Measurements from ENCODE around the gene UNC93B1.
"Not testable (repeated sequence)": the region's sequence is repeated elsewhere in the genome, so short reads cannot be mapped to it uniquely, and the experiment has no call there.

UNC93B1 gene

GRCh38 chr11:67991347-67992121, 12.4 kb downstream of the UNC93B1 start:
- DNase-seq (ENCODE audit: low read depth, low spot score): not testable (repeated sequence)

GRCh38 chr11:67990546-67991346, 13.2 kb downstream of the UNC93B1 start:
- not testable (repeated sequence) for DNase-seq (ENCODE audit: low read depth, low spot score)

GRCh38 chr11:67985302-67985701, 18.6 kb downstream of the UNC93B1 start:
- DNase-seq (ENCODE audit: low read depth, low spot score): not testable (repeated sequence)

DNA sequence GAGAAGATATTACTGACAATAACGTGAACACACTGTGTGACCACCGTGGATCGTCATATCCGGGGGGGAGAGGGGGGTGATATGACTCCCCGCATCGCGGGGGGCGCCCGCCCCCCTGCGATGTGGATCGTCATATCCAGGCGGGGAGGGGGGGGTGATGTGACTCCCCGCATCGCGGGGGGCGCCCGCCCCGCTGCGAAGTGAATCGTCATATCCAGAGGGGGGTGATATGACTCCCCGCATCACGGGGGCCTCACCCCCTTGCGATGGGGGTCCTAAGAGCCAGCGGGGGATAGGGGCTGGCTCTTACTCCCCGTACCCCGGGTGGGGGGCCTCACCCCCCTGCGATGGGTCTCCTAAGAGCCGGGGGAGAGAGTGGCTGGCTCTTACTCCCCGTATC, 19.9 kb downstream of the UNC93B1 start:
- DNase-seq (ENCODE audit: low read depth, low spot score): no peak

DNA sequence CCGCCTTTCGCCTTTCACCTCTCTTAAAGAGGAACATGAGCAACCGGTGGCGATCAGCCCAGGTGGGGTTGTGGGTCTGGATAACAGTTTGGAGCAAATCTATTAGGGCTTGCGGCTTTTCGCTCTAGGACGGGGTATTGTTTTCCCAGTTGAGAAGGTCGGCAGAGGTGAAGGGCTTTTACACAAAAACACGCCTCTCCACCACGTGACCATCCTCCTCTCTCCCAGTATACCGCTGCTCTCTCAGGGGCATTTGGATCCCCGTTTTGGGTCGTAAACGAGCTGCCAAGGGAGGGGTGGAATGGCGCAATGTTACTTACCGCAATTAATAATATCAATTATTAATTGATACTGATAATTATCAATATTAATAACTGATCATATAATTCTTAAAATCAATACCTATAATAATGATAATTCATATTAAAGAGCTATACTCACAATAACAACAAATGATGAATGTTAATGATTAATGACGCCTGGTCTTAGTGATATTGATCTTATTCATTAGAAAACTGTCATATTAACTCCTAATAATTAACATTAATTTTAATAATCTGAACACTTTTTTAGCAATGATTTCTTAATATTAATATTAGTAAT, 21.5 kb downstream of the UNC93B1 start:
- DNase-seq (ENCODE audit: low read depth, low spot score): not testable (repeated sequence)

GRCh38 chr11:67981226-67981625, 22.7 kb downstream of the UNC93B1 start:
- DNase-seq (ENCODE audit: low read depth, low spot score): not testable (repeated sequence)

DNA sequence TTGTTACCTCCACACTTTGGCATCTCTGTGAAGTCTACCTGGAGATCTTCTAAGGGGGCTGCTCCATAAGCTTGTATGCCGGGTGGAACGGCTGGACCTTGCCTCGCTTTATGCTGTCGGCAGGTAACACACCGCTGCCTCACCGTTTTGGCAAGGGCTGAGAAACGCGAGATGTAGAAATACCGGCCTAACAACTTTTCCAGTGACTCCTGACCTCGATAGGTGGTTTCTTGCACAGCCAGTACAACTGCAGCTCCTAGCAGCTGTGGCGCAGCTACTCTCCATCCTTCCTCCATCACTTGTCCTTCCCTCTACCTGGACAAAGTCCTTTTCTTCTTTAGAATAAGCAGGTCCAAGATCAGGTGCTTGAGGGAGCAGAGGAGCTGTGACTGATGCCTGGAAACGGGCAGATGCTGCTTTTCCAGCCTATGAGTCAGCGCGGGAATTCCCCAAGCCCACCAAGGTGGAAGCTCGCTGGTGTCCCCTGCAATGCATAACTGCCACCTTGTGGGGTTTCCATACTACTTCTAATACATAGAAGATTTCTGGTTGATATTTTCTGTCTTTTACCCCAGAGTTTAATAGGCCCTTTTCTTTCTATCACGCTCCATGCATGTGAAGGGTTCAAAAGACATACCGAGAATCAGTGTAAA, 25.0 kb downstream of the UNC93B1 start:
- DNase-seq (ENCODE audit: low read depth, low spot score): not testable (repeated sequence)

DNA sequence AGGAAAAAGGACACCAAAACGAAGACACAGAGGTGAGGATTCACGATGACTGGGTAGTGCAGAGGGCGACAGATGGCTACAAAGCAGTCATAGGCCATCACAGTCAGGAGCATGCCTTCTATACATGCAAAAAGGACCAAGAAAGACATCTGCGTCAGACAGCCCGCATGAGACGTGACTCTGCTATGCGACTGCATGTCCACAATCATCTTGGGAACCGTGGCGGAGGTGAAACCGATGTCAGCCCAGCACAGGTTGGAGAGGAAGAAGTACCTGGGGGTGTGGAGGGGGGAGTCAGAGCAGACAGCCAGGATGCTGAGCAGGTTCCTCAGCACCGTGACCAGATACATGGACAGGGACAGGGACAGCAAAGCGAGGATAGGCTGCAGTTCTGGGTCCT, 29.2 kb downstream of the UNC93B1 start:
- not testable (repeated sequence) for DNase-seq (ENCODE audit: low read depth, low spot score)

DNA sequence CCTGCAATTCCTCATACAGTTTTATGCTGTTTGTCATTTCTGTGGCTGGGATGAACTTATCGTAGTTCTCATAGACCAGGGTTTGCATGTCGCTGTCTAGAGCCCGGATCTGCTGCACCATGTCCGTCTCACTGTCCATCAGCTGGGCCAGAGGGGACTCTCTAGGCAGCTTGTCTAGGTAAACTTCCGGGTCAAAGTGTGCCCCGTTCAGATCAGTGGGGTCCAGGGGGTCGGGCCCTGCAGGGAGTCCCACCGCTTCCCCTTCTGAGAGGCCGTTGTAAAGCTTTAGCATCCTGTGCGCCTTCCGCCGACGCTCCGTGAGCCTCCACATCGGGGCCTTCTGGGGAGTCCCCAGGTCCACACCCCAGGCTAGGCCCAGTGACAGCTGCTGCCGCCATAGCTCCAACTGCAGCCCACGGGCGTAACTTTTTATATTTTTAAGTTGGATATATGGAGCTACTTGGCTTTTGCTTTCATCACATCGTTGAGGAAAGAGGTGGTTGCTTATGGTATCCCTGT, 38.0 kb downstream of the UNC93B1 start:
- DNase-seq (ENCODE audit: low read depth, low spot score): not testable (repeated sequence)

GRCh38 chr11:67964746-67965145, 39.2 kb downstream of the UNC93B1 start:
- not testable (repeated sequence) for DNase-seq (ENCODE audit: low read depth, low spot score)

- DNase-seq (ENCODE audit: low read depth, low spot score): not testable (repeated sequence)
These were observed 40.0 kb downstream of the UNC93B1 start for GRCh38 chr11:67963879-67964278.

GRCh38 chr11:67963217-67963616, 40.7 kb downstream of the UNC93B1 start:
- DNase-seq (ENCODE audit: low read depth, low spot score): not testable (repeated sequence)

- DNase-seq (ENCODE audit: low read depth, low spot score): not testable (repeated sequence)
These were observed 47.7 kb downstream of the UNC93B1 start for GRCh38 chr11:67956236-67956635.

- DNase-seq (ENCODE audit: low read depth, low spot score): not testable (repeated sequence)
These were observed 48.4 kb downstream of the UNC93B1 start for GRCh38 chr11:67955461-67956007.

DNA sequence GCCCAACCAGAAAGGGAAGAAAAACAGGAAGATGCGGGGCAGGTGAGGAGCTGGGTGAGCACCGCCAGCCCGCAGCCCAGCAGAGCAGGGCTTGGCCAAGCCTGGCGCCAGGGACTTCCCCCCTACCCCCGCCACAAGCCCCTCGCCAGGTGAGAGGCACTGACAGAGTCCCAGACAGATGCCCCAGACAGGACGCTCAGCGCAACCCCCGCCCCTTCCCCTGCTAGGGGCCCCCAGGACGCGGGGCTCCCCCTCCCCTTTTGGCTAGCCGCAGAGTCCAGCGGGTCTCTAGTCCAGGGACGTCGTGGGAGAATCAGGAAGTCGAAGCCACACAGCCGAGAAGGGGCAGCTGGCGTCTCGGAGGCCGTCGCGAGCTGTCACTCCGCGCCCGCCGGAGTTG, 48.9 kb downstream of the UNC93B1 start:
- not testable (repeated sequence) for DNase-seq (ENCODE audit: low read depth, low spot score)

DNA sequence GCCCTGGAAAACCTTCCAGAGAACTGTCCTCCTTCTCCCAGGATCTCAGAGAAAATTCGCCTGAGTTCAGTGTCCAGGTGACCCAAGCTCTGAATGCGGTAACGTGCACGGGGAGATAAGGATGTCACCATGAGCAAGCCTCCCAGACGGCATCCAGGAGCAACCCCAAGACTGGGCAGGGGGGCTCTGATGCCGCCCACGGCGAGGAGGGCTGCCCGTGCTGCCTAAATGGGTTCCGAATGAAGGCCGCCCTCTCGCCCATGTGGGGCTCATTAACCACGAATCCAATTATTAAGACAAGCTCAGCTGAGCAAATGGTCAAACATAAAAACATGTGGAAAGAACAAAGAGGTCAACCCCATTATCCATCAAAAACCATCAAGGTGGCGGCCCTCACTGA, 49.6 kb downstream of the UNC93B1 start:
- not testable (repeated sequence) for DNase-seq (ENCODE audit: low read depth, low spot score)

DNA sequence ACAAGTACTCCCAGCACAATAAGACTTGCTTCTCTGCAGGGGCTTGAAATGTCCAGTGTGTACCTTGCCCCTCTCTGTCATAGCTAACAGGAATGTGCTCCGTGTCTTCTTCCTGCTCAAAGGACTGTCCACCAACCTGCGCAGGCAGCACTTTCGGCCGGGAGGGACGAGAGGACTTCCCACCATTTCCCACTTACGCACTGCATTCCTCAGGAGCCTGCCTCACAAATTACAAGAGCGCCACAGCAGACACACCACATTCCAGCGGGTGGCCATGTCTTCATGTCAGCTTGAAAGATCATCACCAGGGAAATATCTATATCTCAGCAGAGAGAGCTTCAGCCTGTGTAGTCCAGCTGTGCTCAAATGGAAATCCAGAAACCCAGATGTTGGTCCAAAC, 53.2 kb downstream of the UNC93B1 start:
- not testable (repeated sequence) for DNase-seq (ENCODE audit: low read depth, low spot score)

- not testable (repeated sequence) for DNase-seq (ENCODE audit: low read depth, low spot score)
These were observed 56.1 kb downstream of the UNC93B1 start for GRCh38 chr11:67947785-67948184.

DNA sequence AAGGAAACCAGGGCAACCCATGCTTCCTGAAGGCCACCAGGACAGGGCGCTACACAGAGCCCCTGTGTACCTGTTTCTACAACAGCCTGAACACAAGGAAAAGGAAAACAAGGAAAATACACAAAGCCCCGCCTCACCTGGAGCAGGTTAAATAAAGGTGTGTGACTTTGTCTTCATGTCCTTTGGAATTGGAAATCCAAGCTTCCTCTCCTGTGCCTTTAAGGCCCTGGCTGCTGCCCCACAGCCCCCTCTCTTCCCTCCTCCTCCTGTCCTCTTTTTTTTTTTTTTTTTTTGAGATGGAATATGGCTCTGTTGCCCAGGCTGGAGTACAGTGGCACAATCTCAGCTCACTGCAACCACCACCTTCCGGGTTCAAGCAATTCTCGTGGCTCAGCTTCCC, 57.5 kb downstream of the UNC93B1 start:
- not testable (repeated sequence) for DNase-seq (ENCODE audit: low read depth, low spot score)

DNA sequence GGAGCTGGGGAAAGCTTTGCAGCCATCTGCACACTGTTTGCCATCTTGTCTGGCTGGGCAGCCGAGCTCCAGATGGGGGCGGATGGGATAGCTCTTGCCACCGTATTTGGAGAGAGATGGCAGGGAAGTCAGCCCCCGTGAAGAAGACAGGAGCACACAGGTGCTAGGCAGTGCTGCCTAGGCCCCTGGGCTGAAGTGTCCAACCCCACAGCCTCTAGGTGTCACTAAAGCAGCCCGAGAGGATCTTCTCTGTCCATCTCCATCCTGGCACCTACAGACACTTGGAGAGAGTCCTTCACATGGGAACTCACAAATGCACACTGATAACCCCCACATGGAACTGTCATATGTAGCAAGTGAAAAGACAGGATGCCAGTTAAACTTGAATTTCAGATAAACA, 60.5 kb downstream of the UNC93B1 start:
- DNase-seq (ENCODE audit: low read depth, low spot score): not testable (repeated sequence)

Measured in smooth muscle cell of the brain vasculature (primary cell).